Stimulated activated naive CD8-positive, alpha-beta T cell treated with anti-CD3 and anti-CD28 coated beads, Interleukin-15, amount 100 ng/mL, for 72 hours (primary cell): ENCODE results near the gene DNAJC15.

Experiments used
- ATAC-seq: fragments of 150-1000 bp; cut with Tn5 transposase; 2 replicates; pipeline ENCODE4 v1.10.0; 2021; ENCODE audit warnings: mild to moderate bottlenecking, moderate library complexity
- DNase-seq, 2 donors: peaks; one replicate each; pipeline ENCODE4 v3.0.0; 2021 to 2022
- H3K27ac Mint-ChIP-seq, 2 donors: one replicate each; pipeline ENCODE4 v1.8.0; 2022; ENCODE audit warnings: mild to moderate bottlenecking in 2 of 2, mixed read lengths in 2 of 2, moderate library complexity in 2 of 2
- H3K27me3 Mint-ChIP-seq: one replicate; pipeline ENCODE4 v1.8.0; 2022; ENCODE audit warnings: mixed read lengths
- H3K4me1 Mint-ChIP-seq: one replicate; pipeline ENCODE4 v1.8.0; 2022; ENCODE audit warnings: mild to moderate bottlenecking, mixed read lengths
- H3K4me3 Mint-ChIP-seq, 2 donors: one replicate each; pipeline ENCODE4 v1.8.0; 2022; ENCODE audit warnings: mild to moderate bottlenecking in 2 of 2, mixed read lengths in 2 of 2, moderate library complexity in 1 of 2
- H3K9me3 Mint-ChIP-seq, 2 donors: one replicate each; pipeline ENCODE4 v1.8.0; 2022; ENCODE audit warnings: mixed read lengths in 2 of 2

Gene DNAJC15

GRCh38 chr13:43154839-43155238 is 131.5 kb downstream of the DNAJC15 start:
- Mint-ChIP-seq H3K4me1 (no peaks in the 10 kb centered on the region), H3K27me3 (no peaks in the 10 kb centered on the region), H3K4me3 (no peak overlapping the region), H3K9me3 (no peaks in the 10 kb centered on the region), H3K27ac (no peak overlapping the region)
- DNase-seq: no peak
- ATAC-seq: no peak

- ATAC-seq (no peak), DNase-seq (no peak)
- no peaks in the 10 kb centered on the region for H3K27me3 Mint-ChIP-seq
- H3K9me3 Mint-ChIP-seq: peaks cover 0 to 3% of the 10 kb centered on the region in 2 donors
- no peak overlapping the region for H3K4me3 Mint-ChIP-seq
- H3K27ac Mint-ChIP-seq: no peak overlapping the region
- no peaks in the 10 kb centered on the region for H3K4me1 Mint-ChIP-seq
Measured at GRCh38 chr13:43156916-43157315, 133.5 kb downstream of the DNAJC15 start.

- H3K27me3 Mint-ChIP-seq: no peaks in the 10 kb centered on the region
- H3K9me3 Mint-ChIP-seq: peaks cover 0 to 3% of the 10 kb centered on the region in 2 donors
- ATAC-seq: no peak
- H3K4me3 Mint-ChIP-seq: no peak overlapping the region
- H3K4me1 Mint-ChIP-seq: no peaks in the 10 kb centered on the region
- no peak overlapping the region for H3K27ac Mint-ChIP-seq
- DNase-seq: no peak
Measured at GRCh38 chr13:43157796-43158195, 134.4 kb downstream of the DNAJC15 start.

- DNase-seq: no peak
- ATAC-seq: no peak
- Mint-ChIP-seq H3K27me3 (no peaks in the 10 kb centered on the region), H3K27ac (no peak overlapping the region), H3K9me3 (peaks cover 0 to 3% of the 10 kb centered on the region in 2 donors), H3K4me1 (no peaks in the 10 kb centered on the region), H3K4me3 (no peak overlapping the region)
Measured at GRCh38 chr13:43158516-43158915, 135.1 kb downstream of the DNAJC15 start.

GRCh38 chr13:43159026-43159461 is 135.7 kb downstream of the DNAJC15 start:
- no peak overlapping the region for H3K4me3 Mint-ChIP-seq
- ATAC-seq (no peak), DNase-seq (no peak)

More at GRCh38 chr13:43159026-43159461, 135.7 kb downstream of the DNAJC15 start:
- no peak overlapping the region for H3K27ac Mint-ChIP-seq
- no peaks in the 10 kb centered on the region for H3K4me1 Mint-ChIP-seq
- peaks cover 0 to 3% of the 10 kb centered on the region in 2 donors for H3K9me3 Mint-ChIP-seq
- H3K27me3 Mint-ChIP-seq: no peaks in the 10 kb centered on the region
